GM23248 (cell line): ENCODE measurements around the gene SIGLEC5. TPM values are rescaled to one million over a fixed set of nuclear protein-coding genes. Genes with fewer than 3 reads are reported as not detected.

Source experiments
- DNase-seq: peaks from one replicate; pipeline ENCODE4 v3.0.0-alpha.2; 2015
- H2AFZ ChIP-seq: fragments of 200-600 bp; sonication (generic); 2 replicates; pipeline ENCODE4 v1.6.1; 2016; ENCODE audit warnings: antibody characterized with exemption
- H3F3A ChIP-seq: fragments of 200-600 bp; sonication (generic); 2 replicates; pipeline ENCODE4 v1.6.1; 2016; ENCODE audit warnings: mild to moderate bottlenecking, antibody characterized with exemption, mixed run types; ENCODE audit not compliant: insufficient read depth
- H3K27ac ChIP-seq: fragments of 200-600 bp; sonication (generic); 2 replicates; pipeline ENCODE4 v1.5.1; 2016; ENCODE audit warnings: mild to moderate bottlenecking
- H3K27me3 ChIP-seq: fragments of 200-600 bp; sonication (generic); replicated peaks from 2 replicates; pipeline ENCODE4 v1.6.1; 2016; ENCODE audit warnings: mild to moderate bottlenecking; ENCODE audit not compliant: insufficient read depth
- H3K36me3 ChIP-seq: fragments of 200-600 bp; sonication (generic); 2 replicates; pipeline ENCODE4 v1.6.1; 2016; ENCODE audit warnings: low read depth, mild to moderate bottlenecking
- H3K4me1 ChIP-seq: fragments of 200-600 bp; sonication (generic); 2 replicates; pipeline ENCODE4 v1.6.1; 2016; ENCODE audit warnings: mild to moderate bottlenecking; ENCODE audit not compliant: insufficient read depth
- H3K4me2 ChIP-seq: fragments of 200-600 bp; sonication (generic); one replicate; pipeline ENCODE4 v1.6.1; 2016; ENCODE audit warnings: mild to moderate bottlenecking; ENCODE audit not compliant: unreplicated experiment
- H3K4me3 ChIP-seq: fragments of 200-600 bp; sonication (generic); 2 replicates; pipeline ENCODE4 v1.5.1; 2016; ENCODE audit warnings: mild to moderate bottlenecking
- H3K79me2 ChIP-seq: fragments of 200-600 bp; sonication (generic); 2 replicates; pipeline ENCODE4 v1.6.1; 2016; ENCODE audit warnings: mild to moderate bottlenecking; ENCODE audit not compliant: insufficient read depth
- H3K9ac ChIP-seq: fragments of 200-600 bp; sonication (generic); 2 replicates; pipeline ENCODE4 v1.6.1; 2016; ENCODE audit warnings: mild to moderate bottlenecking
- H3K9me2 ChIP-seq: fragments of 200-600 bp; sonication (generic); 2 replicates; pipeline ENCODE4 v1.6.1; 2016; ENCODE audit warnings: mixed run types, mild to moderate bottlenecking, moderate library complexity; ENCODE audit not compliant: insufficient read depth
- H3K9me3 ChIP-seq: fragments of 200-600 bp; sonication (generic); one replicate; pipeline ENCODE4 v1.6.1; 2017; ENCODE audit warnings: low read depth
- H4K20me1 ChIP-seq: fragments of 200-600 bp; sonication (generic); 2 replicates; pipeline ENCODE4 v1.6.0; 2016; ENCODE audit not compliant: insufficient read depth
- EZH2 ChIP-seq: fragments of 200-600 bp; sonication (generic); IDR thresholded peaks from 2 replicates; pipeline ENCODE4 v1.6.1; 2018; ENCODE audit warnings: antibody characterized with exemption, mild to moderate bottlenecking; ENCODE audit not compliant: insufficient read depth, poor library complexity, severe bottlenecking
- EZH2phosphoT487 ChIP-seq: fragments of 200-600 bp; sonication (generic); IDR thresholded peaks from 2 replicates; pipeline ENCODE4 v1.6.1; 2018; ENCODE audit warnings: antibody characterized with exemption, moderate library complexity, mild to moderate bottlenecking, low read depth; ENCODE audit not compliant: insufficient read depth
- WGBS, 2 experiments: methylation state at CpG; one replicate each; pipeline ENCODE4 v1.1.6; 2015 to 2017; ENCODE audit warnings: low lambda C conversion rate in 2 of 2, low coverage in 1 of 2; ENCODE audit errors: missing lambda C conversion rate in 2 of 2; 5-methylcytosine and 5-hydroxymethylcytosine counted together
- in situ Hi-C: fragments of 300-500 bp; cut with MboI; formaldehyde crosslinking; loops from 2 replicates; pipeline ENCODE4 v1.15.0; 2020
- polyA plus RNA-seq: library from polyadenylated mRNA; unstranded; fragments of >200 nt; fragmentation: Nextera tagmentation; extraction: Ambion mirVana; gene quantifications from 2 replicates; pipeline ENCODE4 v1.2.1, GENCODE V29; 2016
- total RNA-seq: library from RNA; depleted of rRNA; stranded (reverse); fragments of >200 nt; shearing (Covaris generic); gene quantifications from 2 replicates; pipeline ENCODE4 v1.2.3, GENCODE V29; 2014

Gene SIGLEC5
- total and polyA plus RNA-seq, 2 experiments from 2014 or later: not detected

- TF ChIP-seq EZH2 (no peak), EZH2phosphoT487 (no peak)
- no peaks in the 10 kb centered on the region for H3K36me3 ChIP-seq
- no peak overlapping the region for H2AFZ ChIP-seq
- H3K27ac ChIP-seq: no peak overlapping the region
- H3K9ac ChIP-seq: no peak overlapping the region
- H3K9me2 ChIP-seq: no peaks in the 10 kb centered on the region
- H4K20me1 ChIP-seq: no peaks in the 10 kb centered on the region
- in situ Hi-C loops: no loop called here
- no peaks in the 10 kb centered on the region for H3F3A ChIP-seq
- H3K79me2 ChIP-seq: no peaks in the 10 kb centered on the region
- no peaks in the 10 kb centered on the region for H3K4me1 ChIP-seq
- WGBS, 2 experiments: 80% methylated on average over 20 of the region's 20 CpGs
- peaks cover 5% of the 10 kb centered on the region; the same call in 1 of the 2 replicates for H3K27me3 ChIP-seq
- no peak overlapping the region for H3K4me3 ChIP-seq
- no peak overlapping the region for H3K4me2 ChIP-seq
- DNase-seq: no peak
- no peaks in the 10 kb centered on the region for H3K9me3 ChIP-seq
These were observed 27.9 kb downstream of the SIGLEC5 start for GRCh38 chr19:51602189-51602854.

GRCh38 chr19:51600940-51601580 is 29.1 kb downstream of the SIGLEC5 start:
- H3K9ac ChIP-seq: no peak overlapping the region
- H3K36me3 ChIP-seq: no peaks in the 10 kb centered on the region
- no peaks in the 10 kb centered on the region for H3K9me3 ChIP-seq
- in situ Hi-C loops: no loop called here
- H3K4me2 ChIP-seq: no peak overlapping the region
- TF ChIP-seq EZH2phosphoT487 (no peak), EZH2 (no peak)
- no peak overlapping the region for H3K27ac ChIP-seq
- no peaks in the 10 kb centered on the region for H3K9me2 ChIP-seq
- WGBS, 2 experiments: 22 to 26% methylated on average over 26 to 39 of the region's 59 CpGs
- H3K79me2 ChIP-seq: no peaks in the 10 kb centered on the region
- no peak overlapping the region for H2AFZ ChIP-seq
- no peaks in the 10 kb centered on the region for H3F3A ChIP-seq
- H3K27me3 ChIP-seq: peaks cover 5% of the 10 kb centered on the region; the same call in 1 of the 2 replicates
- no peak for DNase-seq
- H3K4me3 ChIP-seq: no peak overlapping the region
- no peaks in the 10 kb centered on the region for H3K4me1 ChIP-seq
- H4K20me1 ChIP-seq: no peaks in the 10 kb centered on the region

- H3K27ac ChIP-seq: no peak overlapping the region
- H3K9ac ChIP-seq: no peak overlapping the region
- H3K4me2 ChIP-seq: no peak overlapping the region
- H3K79me2 ChIP-seq: no peaks in the 10 kb centered on the region
- H2AFZ ChIP-seq: no peak overlapping the region
- no peaks in the 10 kb centered on the region for H3K36me3 ChIP-seq
- no peaks in the 10 kb centered on the region for H3K9me2 ChIP-seq
- H4K20me1 ChIP-seq: no peaks in the 10 kb centered on the region
- no peak for DNase-seq
- H3K4me1 ChIP-seq: no peaks in the 10 kb centered on the region
- in situ Hi-C loops: no loop called here
- WGBS, 2 experiments: 80 to 86% methylated on average over 10 of the region's 10 CpGs
- no peaks in the 10 kb centered on the region for H3F3A ChIP-seq
- H3K27me3 ChIP-seq: peaks cover 5% of the 10 kb centered on the region; the same call in 1 of the 2 replicates
- H3K9me3 ChIP-seq: no peaks in the 10 kb centered on the region
- no peak overlapping the region for H3K4me3 ChIP-seq
- TF ChIP-seq EZH2phosphoT487 (no peak), EZH2 (no peak)
These were observed 31.1 kb downstream of the SIGLEC5 start for GRCh38 chr19:51599084-51599483.

- no peaks in the 10 kb centered on the region for H3K36me3 ChIP-seq
- peaks cover 5% of the 10 kb centered on the region; the same call in 1 of the 2 replicates for H3K27me3 ChIP-seq
- no peak for DNase-seq
- TF ChIP-seq EZH2: no peak
- no peak for TF ChIP-seq EZH2phosphoT487
- H3K4me3 ChIP-seq: no peak overlapping the region
- H3K9ac ChIP-seq: no peak overlapping the region
- H3K4me2 ChIP-seq: no peak overlapping the region
- in situ Hi-C loops: no loop called here
- no peaks in the 10 kb centered on the region for H3K79me2 ChIP-seq
- H3K9me3 ChIP-seq: no peaks in the 10 kb centered on the region
- WGBS, 2 experiments: 85 to 86% methylated on average over 31 of the region's 31 CpGs
- no peak overlapping the region for H3K27ac ChIP-seq
- no peaks in the 10 kb centered on the region for H4K20me1 ChIP-seq
- no peaks in the 10 kb centered on the region for H3F3A ChIP-seq
- no peaks in the 10 kb centered on the region for H3K4me1 ChIP-seq
- H3K9me2 ChIP-seq: no peaks in the 10 kb centered on the region
- no peak overlapping the region for H2AFZ ChIP-seq
These were observed 31.9 kb downstream of the SIGLEC5 start for GRCh38 chr19:51598159-51598915.
